ENCODE results near the gene RHO.

GRCh38 chr3:129500334-129500658, 28.1 kb upstream of the RHO start:
- no peak for TF ChIP-seq POLR2AphosphoS5 (IDR thresholded peaks at IDR 0.05)
- TF ChIP-seq POLR2A (IDR thresholded peaks at IDR 0.05): no peak
